ENCODE results near the gene TPRA1. TPM values are rescaled to one million over a fixed set of nuclear protein-coding genes. Genes with fewer than 3 reads are reported as not detected.

The TPRA1 gene
- total RNA-seq, 1 experiment from 2014 or later: 20.0 TPM

- TF ChIP-seq CTCF (conservative IDR thresholded peaks at IDR 0.05): no peak
- Histone ChIP-seq H2AK5ac (ENCODE audit: insufficient read length, low read length) (no peak overlapping the region), H3K9ac (ENCODE audit: extremely low read depth, insufficient read length, low read length) (no peak overlapping the region), H3K18ac (ENCODE audit: insufficient read length, low read depth, low read length) (no peak overlapping the region), H2BK15ac (ENCODE audit: low read depth, low read length) (no peak overlapping the region), H2BK20ac (ENCODE audit: low read depth, low read length, poor library complexity, severe bottlenecking) (no peak overlapping the region), H3K4me1 (ENCODE audit: insufficient read depth, low read length) (no peaks in the 10 kb centered on the region), H2AFZ (ENCODE audit: low read length) (no peak overlapping the region), H3K4ac (ENCODE audit: low read depth, low read length) (no peak overlapping the region), H3K4me2 (ENCODE audit: insufficient read depth, insufficient read length, low read length) (no peak overlapping the region), H3K9me3 (ENCODE audit: control insufficient read depth, low read depth, low read length) (no peaks in the 10 kb centered on the region), H4K91ac (ENCODE audit: insufficient read length, low read depth, low read length) (no peak overlapping the region), H3K79me2 (ENCODE audit: insufficient read depth, low read length) (no peaks in the 10 kb centered on the region), H3K27me3 (ENCODE audit: insufficient read depth, low read length) (no peaks in the 10 kb centered on the region), H3T11ph (ENCODE audit: low read length) (no peak overlapping the region), H2BK120ac (ENCODE audit: low read depth, low read length, poor library complexity, severe bottlenecking) (no peak overlapping the region), H3K79me1 (ENCODE audit: insufficient read depth, low read depth, low read length, poor library complexity, severe bottlenecking) (no peaks in the 10 kb centered on the region), H4K20me1 (ENCODE audit: control insufficient read depth, insufficient read depth, insufficient read length) (no peaks in the 10 kb centered on the region), H3K14ac (ENCODE audit: insufficient read depth, low read length) (no peak overlapping the region), H4K8ac (replicated peaks; ENCODE audit: insufficient read length, low read depth, low read length) (no peak overlapping the region), H3K23me2 (ENCODE audit: insufficient read length, low read depth, low read length, poor library complexity, severe bottlenecking) (peaks cover 6% of the 10 kb centered on the region), H3K56ac (ENCODE audit: insufficient read length, low read depth, low read length) (no peak overlapping the region), H2BK5ac (ENCODE audit: insufficient read length, low read length) (no peak overlapping the region), H2BK12ac (ENCODE audit: insufficient read length, low read depth, low read length) (no peak overlapping the region), H3K27ac (ENCODE audit: insufficient read length, low read depth, low read length) (no peak overlapping the region), H4K5ac (ENCODE audit: insufficient read length, low read depth, low read length) (no peak overlapping the region), H3K23ac (ENCODE audit: insufficient read length, low read depth, low read length) (no peak overlapping the region)
- Mint-ChIP-seq H3K4me3 (no peak overlapping the region), H3K27ac (no peak overlapping the region), H3K36me3 (ENCODE audit: insufficient read depth in 1 of 3, low read depth in 3 of 3) (no peaks in the 10 kb centered on the region), H3K9me3 (no peaks in the 10 kb centered on the region; a peak in 1 of 5 replicates), H3K27me3 (ENCODE audit: low read depth) (peaks cover 25% of the 10 kb centered on the region), H3K4me1 (peaks cover 10 to 27% of the 10 kb centered on the region in 2 experiments)
- WGBS (ENCODE audit: extremely low coverage, insufficient read length, low lambda C conversion rate): no CpG with 5 or more reads among the region's 9 CpGs
- no peak for DNase-seq
These were observed 40.6 kb downstream of the TPRA1 start for GRCh38 chr3:127549826-127550467.

All from H9 (cell line).